GM21447 (cell line): ENCODE data around the gene DAO.
"Not testable (repeated sequence)": the region's sequence is repeated elsewhere in the genome, so short reads cannot be mapped to it uniquely, and the experiment has no call there.

ENCODE experiments used
- ATAC-seq: cut with Tn5 transposase; IDR thresholded peaks from one replicate; pipeline ENCODE4 v1.9.1; 2021; ENCODE audit not compliant: unreplicated experiment

Gene DAO

GRCh38 chr12:108879615-108880254 lies at the start of gene DAO:
DAO (plus strand) TSS chr12:108880092; CDS start chr12:108885007, 4,915 bp downstream.
- ATAC-seq, result no peak

- ATAC-seq, result peak; percentile 73
Measured at GRCh38 chr12:108831309-108831991, 48.4 kb upstream of the DAO start.

- ATAC-seq, result no peak
Measured at GRCh38 chr12:108832208-108832607, 47.7 kb upstream of the DAO start.

GRCh38 chr12:108832730-108833354 lies 47.0 kb upstream of the DAO start:
- ATAC-seq, result no peak

GRCh38 chr12:108833355-108833733 lies 46.5 kb upstream of the DAO start:
- ATAC-seq, result no peak

GRCh38 chr12:108833757-108834472 lies 46.0 kb upstream of the DAO start:
- ATAC-seq, result no peak

GRCh38 chr12:108835860-108836634 lies 43.8 kb upstream of the DAO start:
- ATAC-seq, result no peak

GRCh38 chr12:108837239-108837638 lies 42.7 kb upstream of the DAO start:
- no peak for ATAC-seq

- no peak for ATAC-seq
Measured at GRCh38 chr12:108837680-108838079, 42.2 kb upstream of the DAO start.

GRCh38 chr12:108838194-108839017 lies 41.5 kb upstream of the DAO start:
- peak; percentile 97 for ATAC-seq

GRCh38 chr12:108839018-108839889 lies 40.6 kb upstream of the DAO start:
- ATAC-seq, result no peak

GRCh38 chr12:108839890-108840230 lies 40.0 kb upstream of the DAO start:
- ATAC-seq, result no peak

GRCh38 chr12:108840605-108841332 lies 39.1 kb upstream of the DAO start:
- no peak for ATAC-seq

GRCh38 chr12:108841825-108842224 lies 38.1 kb upstream of the DAO start:
- ATAC-seq, result not testable (repeated sequence)

- ATAC-seq, result no peak
Measured at GRCh38 chr12:108842361-108842760, 37.5 kb upstream of the DAO start.

GRCh38 chr12:108843187-108843586 lies 36.7 kb upstream of the DAO start:
- no peak for ATAC-seq

- no peak for ATAC-seq
Measured at GRCh38 chr12:108845696-108846095, 34.2 kb upstream of the DAO start.

GRCh38 chr12:108846290-108846701 lies 33.6 kb upstream of the DAO start:
- ATAC-seq, result no peak
